ENCODE results near the gene TSPYL4.

TSPYL4 gene

GRCh38 chr6:116268589-116269293 is 14.9 kb upstream of the TSPYL4 start:
- peak; percentile 62 for DNase-seq (ENCODE audit: low spot score)

GRCh38 chr6:116267836-116268588 is 14.1 kb upstream of the TSPYL4 start:
- no peak for DNase-seq (ENCODE audit: low spot score)

GRCh38 chr6:116266803-116267202 is 12.9 kb upstream of the TSPYL4 start:
- no peak for DNase-seq (ENCODE audit: low spot score)

- DNase-seq (ENCODE audit: low spot score) = no peak
Measured at GRCh38 chr6:116265041-116265829, 11.4 kb upstream of the TSPYL4 start.

GRCh38 chr6:116263353-116263752 is 9.5 kb upstream of the TSPYL4 start:
- DNase-seq (ENCODE audit: low spot score) = no peak

GRCh38 chr6:116258520-116258919 is 4.6 kb upstream of the TSPYL4 start:
- DNase-seq (ENCODE audit: low spot score) = no peak

GRCh38 chr6:116256694-116257093 is 2.8 kb upstream of the TSPYL4 start:
- DNase-seq (ENCODE audit: low spot score) = no peak

- DNase-seq (ENCODE audit: low spot score) = no peak
Measured at GRCh38 chr6:116255246-116255800, 1.4 kb upstream of the TSPYL4 start.

GRCh38 chr6:116254297-116255056 is 602 bp upstream of the TSPYL4 start:
- DNase-seq (ENCODE audit: low spot score) = no peak

- DNase-seq (ENCODE audit: low spot score) = no peak
Measured at GRCh38 chr6:116253188-116253504, 729 bp downstream of the TSPYL4 start.

- no peak for DNase-seq (ENCODE audit: low spot score)
Measured at GRCh38 chr6:116251568-116252384, 2.1 kb downstream of the TSPYL4 start.

- DNase-seq (ENCODE audit: low spot score) = no peak
Measured at GRCh38 chr6:116248577-116248976, 5.3 kb downstream of the TSPYL4 start.

GRCh38 chr6:116247285-116247684 is 6.6 kb downstream of the TSPYL4 start:
- no peak for DNase-seq (ENCODE audit: low spot score)

GRCh38 chr6:116246089-116246488 is 7.8 kb downstream of the TSPYL4 start:
- DNase-seq (ENCODE audit: low spot score) = no peak

- DNase-seq (ENCODE audit: low spot score) = no peak
Measured at GRCh38 chr6:116244284-116244683, 9.6 kb downstream of the TSPYL4 start.

GRCh38 chr6:116239856-116240255 is 14.0 kb downstream of the TSPYL4 start:
- DNase-seq (ENCODE audit: low spot score) = no peak

GRCh38 chr6:116239256-116239655 is 14.6 kb downstream of the TSPYL4 start:
- DNase-seq (ENCODE audit: low spot score) = no peak

- no peak for DNase-seq (ENCODE audit: low spot score)
Measured at GRCh38 chr6:116238083-116238482, 15.8 kb downstream of the TSPYL4 start.

- DNase-seq (ENCODE audit: low spot score) = no peak
Measured at GRCh38 chr6:116234689-116235088, 19.2 kb downstream of the TSPYL4 start.

- DNase-seq (ENCODE audit: low spot score) = no peak
Measured at GRCh38 chr6:116229287-116229913, 24.5 kb downstream of the TSPYL4 start.

GRCh38 chr6:116223355-116223754 is 30.5 kb downstream of the TSPYL4 start:
- DNase-seq (ENCODE audit: low spot score) = no peak

Data from CD4-positive, alpha-beta T cell treated with Interleukin-15 for 4 hours (primary cell).